H9 (cell line): ENCODE data around the gene GTF2E1. TPM values are rescaled to one million over a fixed set of nuclear protein-coding genes. Genes with fewer than 3 reads are reported as not detected.

Experiments used
- DNase-seq: peaks from one replicate; pipeline ENCODE4 v3.0.0-alpha.2; 2017
- H2AFZ ChIP-seq: one replicate; pipeline ENCODE4 v1.6.1; 2013; ENCODE audit warnings: mild to moderate bottlenecking, low read length, control low read depth, moderate library complexity
- H2AK5ac ChIP-seq: 2 replicates; pipeline ENCODE4 v1.6.1; 2013; ENCODE audit warnings: low read length, control low read depth, mixed read lengths; ENCODE audit not compliant: insufficient read length
- H2BK120ac ChIP-seq: one replicate; pipeline ENCODE4 v1.6.1; 2013; ENCODE audit warnings: low read depth, mild to moderate bottlenecking, low read length, control low read depth, inconsistent platforms; ENCODE audit not compliant: poor library complexity, severe bottlenecking
- H2BK12ac ChIP-seq: 2 replicates; pipeline ENCODE4 v1.6.1; 2013; ENCODE audit warnings: low read length, control low read depth, mixed read lengths, low read depth; ENCODE audit not compliant: insufficient read length
- H2BK15ac ChIP-seq: 2 replicates; pipeline ENCODE4 v1.6.1; 2013; ENCODE audit warnings: low read depth, low read length, control low read depth
- H2BK20ac ChIP-seq: one replicate; pipeline ENCODE4 v1.6.1; 2013; ENCODE audit warnings: low read depth, mild to moderate bottlenecking, low read length, control low read depth, inconsistent platforms; ENCODE audit not compliant: poor library complexity, severe bottlenecking
- H2BK5ac ChIP-seq: 2 replicates; pipeline ENCODE4 v1.6.1; 2013; ENCODE audit warnings: low read length, control low read depth, mixed read lengths; ENCODE audit not compliant: insufficient read length
- H3K14ac ChIP-seq: 2 replicates; pipeline ENCODE4 v1.6.1; 2013; ENCODE audit warnings: low read length, control low read depth; ENCODE audit not compliant: insufficient read depth
- H3K18ac ChIP-seq: 2 replicates; pipeline ENCODE4 v1.6.1; 2013; ENCODE audit warnings: low read depth, mild to moderate bottlenecking, mixed read lengths, low read length, control low read depth; ENCODE audit not compliant: insufficient read length
- H3K23ac ChIP-seq: 2 replicates; pipeline ENCODE4 v1.6.1; 2013; ENCODE audit warnings: low read length, control low read depth, mixed read lengths, low read depth; ENCODE audit not compliant: insufficient read length
- H3K23me2 ChIP-seq: 2 replicates; pipeline ENCODE4 v1.6.1; 2013; ENCODE audit warnings: low read depth, mild to moderate bottlenecking, mixed read lengths, low read length, control low read depth; ENCODE audit not compliant: insufficient read length, poor library complexity, severe bottlenecking
- H3K27ac ChIP-seq: 2 replicates; pipeline ENCODE4 v1.5.1; 2013; ENCODE audit warnings: low read length, control low read depth, mixed read lengths, low read depth; ENCODE audit not compliant: insufficient read length
- H3K27me3 ChIP-seq: 2 replicates; pipeline ENCODE4 v1.6.1; 2013; ENCODE audit warnings: low read length, control low read depth, inconsistent platforms; ENCODE audit not compliant: insufficient read depth
- H3K4ac ChIP-seq: 2 replicates; pipeline ENCODE4 v1.6.1; 2013; ENCODE audit warnings: low read depth, mild to moderate bottlenecking, control low read depth, inconsistent platforms, low read length, moderate library complexity
- H3K4me1 ChIP-seq: 2 replicates; pipeline ENCODE4 v1.6.1; 2013; ENCODE audit warnings: low read length, control low read depth, inconsistent platforms; ENCODE audit not compliant: insufficient read depth
- H3K4me2 ChIP-seq: 2 replicates; pipeline ENCODE4 v1.6.1; 2013; ENCODE audit warnings: low read length, control low read depth, mixed read lengths; ENCODE audit not compliant: insufficient read length, insufficient read depth
- H3K56ac ChIP-seq: 2 replicates; pipeline ENCODE4 v1.6.1; 2013; ENCODE audit warnings: low read depth, mild to moderate bottlenecking, mixed read lengths, low read length, control low read depth; ENCODE audit not compliant: insufficient read length
- H3K79me1 ChIP-seq: 2 replicates; pipeline ENCODE4 v1.6.1; 2013; ENCODE audit warnings: low read depth, mild to moderate bottlenecking, moderate library complexity, low read length, control low read depth, inconsistent platforms; ENCODE audit not compliant: insufficient read depth, poor library complexity, severe bottlenecking
- H3K79me2 ChIP-seq: 2 replicates; pipeline ENCODE4 v1.6.1; 2013; ENCODE audit warnings: low read length, control low read depth, inconsistent platforms; ENCODE audit not compliant: insufficient read depth
- H3K9ac ChIP-seq: 2 replicates; pipeline ENCODE4 v1.6.1; 2013; ENCODE audit warnings: low read length, control low read depth, mixed read lengths; ENCODE audit not compliant: insufficient read length; ENCODE audit errors: extremely low read depth
- H3K9me3 ChIP-seq: one replicate; pipeline ENCODE4 v1.6.1; 2013; ENCODE audit warnings: low read depth, low read length, inconsistent platforms; ENCODE audit not compliant: control insufficient read depth
- H3T11ph ChIP-seq: one replicate; pipeline ENCODE4 v1.6.1; 2013; ENCODE audit warnings: mild to moderate bottlenecking, low read length, control low read depth, inconsistent platforms
- H4K20me1 ChIP-seq: one replicate; pipeline ENCODE4 v1.6.1; 2013; ENCODE audit not compliant: control insufficient read depth, insufficient read length, insufficient read depth
- H4K5ac ChIP-seq: 2 replicates; pipeline ENCODE4 v1.6.1; 2013; ENCODE audit warnings: low read depth, mild to moderate bottlenecking, mixed read lengths, low read length, control low read depth; ENCODE audit not compliant: insufficient read length
- H4K8ac ChIP-seq: replicated peaks from 2 replicates; pipeline ENCODE4 v1.6.1; 2013; ENCODE audit warnings: low read length, control low read depth, mixed read lengths, low read depth; ENCODE audit not compliant: insufficient read length
- H4K91ac ChIP-seq: 2 replicates; pipeline ENCODE4 v1.6.1; 2013; ENCODE audit warnings: low read depth, mild to moderate bottlenecking, moderate library complexity, mixed read lengths, low read length, control low read depth; ENCODE audit not compliant: insufficient read length
- H3K27ac Mint-ChIP-seq, 3 experiments: 2 replicates in 2 of 3; 3 replicates in 1 of 3; pipeline ENCODE4 v1.8.0; 2020 to 2021; ENCODE audit warnings: mixed read lengths in 3 of 3, mild to moderate bottlenecking in 1 of 3, moderate library complexity in 1 of 3
- H3K27me3 Mint-ChIP-seq: 2 replicates; pipeline ENCODE4 v1.8.0; 2021; ENCODE audit warnings: low read depth, mild to moderate bottlenecking, moderate library complexity, mixed read lengths
- H3K36me3 Mint-ChIP-seq, 3 experiments: 2 replicates in 2 of 3; 3 replicates in 1 of 3; pipeline ENCODE4 v1.8.0; 2020 to 2021; ENCODE audit warnings: low read depth in 3 of 3, mixed read lengths in 3 of 3; ENCODE audit not compliant: insufficient read depth in 1 of 3
- H3K4me1 Mint-ChIP-seq, 2 experiments: 2 replicates each; pipeline ENCODE4 v1.8.0; 2020; ENCODE audit warnings: mixed read lengths in 2 of 2
- H3K4me3 Mint-ChIP-seq, 2 experiments: 2 replicates in 1 of 2; 3 replicates in 1 of 2; pipeline ENCODE4 v1.8.0; 2020 to 2021; ENCODE audit warnings: mild to moderate bottlenecking in 2 of 2, mixed read lengths in 2 of 2, moderate library complexity in 1 of 2
- H3K9me3 Mint-ChIP-seq, 2 experiments: 2 replicates in 1 of 2; 3 replicates in 1 of 2; pipeline ENCODE4 v1.8.0; 2020; ENCODE audit warnings: mild to moderate bottlenecking in 2 of 2, mixed read lengths in 2 of 2, moderate library complexity in 1 of 2
- CTCF ChIP-seq: fragments of 200-600 bp; sonication (generic); conservative IDR thresholded peaks from 3 replicates; pipeline ENCODE4 v1.8.0; 2021; ENCODE audit warnings: antibody characterized with exemption, mild to moderate bottlenecking
- WGBS: extraction: QIAGEN DNeasy Blood & Tissue Kit; methylation state at CpG from one replicate; pipeline ENCODE4 v1.1.7; 2013; ENCODE audit warnings: missing lambda C conversion rate, low lambda C conversion rate, mixed read lengths; ENCODE audit not compliant: insufficient read length; ENCODE audit errors: extremely low coverage; 5-methylcytosine and 5-hydroxymethylcytosine counted together
- total RNA-seq: library from RNA; stranded (reverse); gene quantifications from 2 replicates; pipeline ENCODE4 v1.2.1, GENCODE V29; 2021

GTF2E1 gene
- total RNA-seq, 1 experiment from 2014 or later = 88.8 TPM

GRCh38 chr3:120763601-120764000 is 21.1 kb downstream of the GTF2E1 start:
- no peak overlapping the region for H3T11ph ChIP-seq
- H2AFZ ChIP-seq = no peak overlapping the region
- no CpG with 5 or more reads among the region's 1 CpG for WGBS
- H4K20me1 ChIP-seq = no peaks in the 10 kb centered on the region
- H3K36me3 Mint-ChIP-seq = peaks cover 9 to 11% (median 9%) of the 10 kb centered on the region in 3 experiments
- H3K27me3 Mint-ChIP-seq = no peaks in the 10 kb centered on the region
- no peak overlapping the region for H2BK120ac ChIP-seq
- H3K14ac ChIP-seq = no peak overlapping the region
- H2BK15ac ChIP-seq = no peak overlapping the region
- H3K9me3 ChIP-seq = no peaks in the 10 kb centered on the region
- no peaks in the 10 kb centered on the region for H3K27me3 ChIP-seq
- H3K4me1 ChIP-seq = peaks cover 5% of the 10 kb centered on the region
- no peaks in the 10 kb centered on the region for H3K79me1 ChIP-seq
- H3K27ac ChIP-seq = no peak overlapping the region
- H3K23ac ChIP-seq = no peak overlapping the region
- no peak overlapping the region for H4K8ac ChIP-seq
- H2BK20ac ChIP-seq = no peak overlapping the region
- no peak overlapping the region for H3K4ac ChIP-seq
- DNase-seq = no peak
- no peaks in the 10 kb centered on the region for H3K23me2 ChIP-seq
- H2AK5ac ChIP-seq = no peak overlapping the region
- peaks cover 10% of the 10 kb centered on the region; the same call in 1 of the 2 replicates for H3K79me2 ChIP-seq
- no peak overlapping the region for H3K4me2 ChIP-seq
- no peak overlapping the region for H2BK12ac ChIP-seq
- H3K9me3 Mint-ChIP-seq = peaks cover 3 to 7% of the 10 kb centered on the region in 2 experiments; a peak in 2 of 5 replicates
- no peak overlapping the region for H3K18ac ChIP-seq
- H4K5ac ChIP-seq = no peak overlapping the region
- no peak overlapping the region for H3K56ac ChIP-seq
- H2BK5ac ChIP-seq = no peak overlapping the region
- H3K27ac Mint-ChIP-seq = peak overlapping the region; percentile 46 to 85 (median 72); a peak in 4 of 7 replicates
- H3K4me3 Mint-ChIP-seq = no peak overlapping the region
- no peak overlapping the region for H3K9ac ChIP-seq
- H3K4me1 Mint-ChIP-seq = peaks cover 47 to 56% of the 10 kb centered on the region in 2 experiments
- TF ChIP-seq CTCF = no peak
- no peak overlapping the region for H4K91ac ChIP-seq
